ENCODE measurements around the gene C1QTNF9.

GRCh38 chr13:24282256-24282655, 27.1 kb upstream of the C1QTNF9 start:
- TF ChIP-seq CTCF (IDR thresholded peaks at IDR 0.05; ENCODE audit: poor library complexity) (no peak), EZH2 (IDR thresholded peaks at IDR 0.05; ENCODE audit: borderline replicate concordance) (no peak)
